HG03565 (cell line): ENCODE results near the gene TRHDE.
"Not testable (repeated sequence)": the region's sequence is repeated elsewhere in the genome, so short reads cannot be mapped to it uniquely, and the experiment has no call there.

Experiments used
- ATAC-seq: cut with Tn5 transposase; IDR thresholded peaks from one replicate; pipeline ENCODE4 v1.9.1; 2021; ENCODE audit warnings: mild to moderate bottlenecking, moderate library complexity; ENCODE audit not compliant: unreplicated experiment

The TRHDE gene

GRCh38 chr12:72586456-72586855 lies 314.3 kb downstream of the TRHDE start:
- no peak for ATAC-seq

- no peak for ATAC-seq
Observed at GRCh38 chr12:72602581-72602980, 330.4 kb downstream of the TRHDE start.

DNA sequence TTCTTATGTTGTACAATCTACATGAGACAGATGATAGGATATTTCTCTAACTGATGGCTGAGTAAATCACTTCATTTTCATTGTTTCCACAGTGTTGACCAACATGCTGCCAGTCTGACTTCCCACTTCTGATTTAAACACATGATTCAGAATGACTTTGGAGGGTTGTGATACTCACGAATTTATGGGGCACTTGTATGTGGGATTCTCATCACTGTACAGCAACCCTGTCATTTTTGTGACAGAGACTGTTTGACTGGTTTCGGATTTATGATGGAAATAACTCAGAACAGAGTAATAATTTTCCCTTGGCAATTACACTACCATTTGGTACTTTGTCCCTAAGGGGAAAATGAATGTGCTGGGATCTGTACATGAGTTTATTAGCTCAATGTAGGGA lies 333.8 kb downstream of the TRHDE start:
- no peak for ATAC-seq

DNA sequence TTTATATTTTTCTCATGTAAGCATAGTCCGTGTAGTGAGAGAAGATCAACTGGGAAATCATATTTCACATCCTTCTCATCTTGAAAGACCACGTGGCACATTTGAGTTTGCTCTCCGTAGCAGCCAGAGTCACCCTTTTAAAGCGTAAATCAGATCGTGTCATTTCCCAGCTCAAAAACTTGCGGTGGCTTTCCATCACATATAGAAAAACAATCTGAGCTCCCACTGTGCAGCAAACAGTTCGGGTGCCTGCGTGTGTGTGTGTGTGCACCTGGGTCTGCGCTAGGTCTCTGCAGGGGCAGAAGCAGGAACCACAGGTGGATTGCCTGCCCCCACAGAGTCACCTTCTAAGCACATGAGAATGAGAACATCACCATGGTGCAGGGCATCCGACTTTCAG lies 338.2 kb downstream of the TRHDE start:
- ATAC-seq, result no peak

GRCh38 chr12:72610854-72611358 lies 338.7 kb downstream of the TRHDE start:
- no peak for ATAC-seq

DNA sequence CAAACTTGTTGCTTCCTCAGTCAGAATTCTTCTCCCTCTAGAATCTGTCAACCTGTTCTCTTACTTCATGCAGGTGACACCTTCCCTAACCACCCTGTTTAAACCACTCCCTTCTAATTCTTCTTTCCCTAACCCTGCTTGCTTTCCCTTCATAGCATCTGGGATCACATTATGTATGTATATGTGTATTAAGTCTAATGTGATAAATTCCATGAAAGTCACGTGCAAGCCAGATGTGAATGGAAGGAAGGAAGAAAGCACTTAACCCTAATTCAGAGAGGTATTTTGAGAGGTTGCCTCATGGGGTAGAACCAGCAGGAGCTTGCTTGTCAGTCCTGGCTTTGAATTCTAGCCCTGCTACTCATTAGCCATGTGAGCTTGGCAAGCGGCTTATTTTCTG lies 340.0 kb downstream of the TRHDE start:
- no peak for ATAC-seq

DNA sequence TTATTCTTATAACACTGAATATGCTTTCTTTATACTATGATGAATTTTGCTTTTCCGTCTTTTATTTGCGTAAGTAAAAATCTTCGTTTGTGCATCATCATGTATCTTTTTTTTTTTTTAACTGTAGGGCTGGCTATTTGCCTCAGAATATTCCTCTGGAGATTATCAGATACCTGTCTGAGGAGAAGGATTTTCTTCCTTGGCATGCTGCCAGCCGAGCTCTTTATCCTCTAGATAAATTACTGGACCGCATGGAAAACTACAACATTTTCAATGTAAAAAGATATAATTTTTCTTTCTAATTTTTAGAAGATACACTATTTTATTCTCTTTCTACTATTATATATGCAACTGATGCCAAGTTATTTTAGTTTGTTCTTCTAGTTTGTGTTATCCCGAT lies 346.6 kb downstream of the TRHDE start:
- ATAC-seq, result no peak

DNA sequence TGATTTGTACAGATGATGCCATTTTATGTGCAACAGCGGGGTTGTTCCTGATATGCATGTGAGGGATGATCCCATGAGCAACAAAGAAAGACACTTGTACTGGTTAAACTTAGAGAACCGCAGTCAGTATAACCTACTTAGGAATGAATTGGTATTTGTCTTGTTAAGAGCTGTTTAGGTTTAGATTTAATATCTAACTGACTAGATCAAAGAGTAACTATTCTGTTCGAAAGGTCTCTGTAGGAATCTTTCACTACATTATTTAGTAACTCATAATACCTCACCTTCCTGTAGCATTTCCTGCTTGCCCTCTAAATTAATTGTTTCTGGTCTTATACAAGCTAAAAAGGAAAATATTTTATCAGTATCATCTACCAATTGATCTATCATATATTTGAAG lies 350.4 kb downstream of the TRHDE start:
- ATAC-seq, result peak; percentile 48

GRCh38 chr12:72631926-72632685 lies 359.9 kb downstream of the TRHDE start:
- no peak for ATAC-seq

GRCh38 chr12:72642706-72643105 lies 370.5 kb downstream of the TRHDE start:
- no peak for ATAC-seq

GRCh38 chr12:72647139-72647538 lies 375.0 kb downstream of the TRHDE start:
- ATAC-seq, result peak; percentile 73

DNA sequence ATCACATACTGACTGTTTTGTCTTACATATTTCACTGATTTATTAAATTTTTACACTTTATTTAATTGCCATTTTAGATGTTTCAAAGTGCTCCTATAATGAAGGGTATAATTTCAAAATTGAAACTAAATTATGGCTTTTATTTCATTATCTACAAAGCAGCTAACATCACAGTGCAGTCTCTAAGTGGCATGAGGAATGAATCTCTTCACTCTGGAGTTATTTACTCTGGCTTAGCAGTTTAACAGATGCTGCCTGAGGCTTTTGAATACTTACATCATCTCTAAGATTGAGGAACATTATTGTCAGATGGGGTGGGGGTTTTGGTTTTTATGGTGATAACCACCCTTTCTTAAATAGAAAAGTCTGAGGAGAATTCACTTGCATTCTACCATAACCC lies 386.4 kb downstream of the TRHDE start:
- ATAC-seq, result no peak

DNA sequence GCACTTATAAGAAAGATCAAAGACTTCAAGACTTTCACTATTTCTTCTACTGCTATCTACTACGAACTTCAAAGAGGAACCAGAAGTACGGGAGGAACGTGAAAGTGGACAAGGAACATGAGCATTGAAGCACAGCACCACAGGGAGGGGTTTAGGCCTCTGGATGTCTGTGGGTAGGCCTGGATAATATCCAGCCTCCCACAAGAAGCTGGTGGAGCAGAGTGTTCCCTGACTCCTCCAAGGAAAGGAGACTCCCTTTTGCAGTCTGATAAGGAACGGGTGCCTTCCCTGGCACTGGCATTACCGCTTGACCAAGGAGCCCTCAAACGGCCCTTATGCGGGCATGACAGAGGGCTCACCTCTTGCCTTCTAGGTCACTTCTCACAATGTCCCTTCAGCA lies 388.0 kb downstream of the TRHDE start:
- not testable (repeated sequence) for ATAC-seq

GRCh38 chr12:72673853-72674252 lies 401.7 kb downstream of the TRHDE start:
- ATAC-seq, result peak; percentile 75

GRCh38 chr12:72676556-72676955 lies 404.4 kb downstream of the TRHDE start:
- no peak for ATAC-seq

DNA sequence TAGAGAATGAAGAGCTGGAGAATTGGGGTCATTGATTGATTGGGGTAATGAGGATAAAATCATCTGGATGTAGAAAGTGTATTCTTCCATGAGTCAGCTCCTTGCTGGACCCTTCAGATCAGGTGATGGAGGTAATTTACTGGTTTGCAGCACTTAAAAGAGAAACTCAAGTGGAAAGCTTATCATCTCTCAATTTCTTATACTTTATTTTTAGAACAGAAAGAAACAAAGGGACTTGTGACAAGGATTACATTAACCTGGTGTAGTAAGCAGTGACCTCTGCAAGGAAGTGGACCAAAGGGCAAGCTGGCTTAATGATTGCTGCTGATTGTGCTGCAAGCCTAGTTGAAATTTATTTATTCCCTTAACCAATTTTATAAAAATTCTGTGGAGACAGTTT lies 405.0 kb downstream of the TRHDE start:
- ATAC-seq, result no peak

DNA sequence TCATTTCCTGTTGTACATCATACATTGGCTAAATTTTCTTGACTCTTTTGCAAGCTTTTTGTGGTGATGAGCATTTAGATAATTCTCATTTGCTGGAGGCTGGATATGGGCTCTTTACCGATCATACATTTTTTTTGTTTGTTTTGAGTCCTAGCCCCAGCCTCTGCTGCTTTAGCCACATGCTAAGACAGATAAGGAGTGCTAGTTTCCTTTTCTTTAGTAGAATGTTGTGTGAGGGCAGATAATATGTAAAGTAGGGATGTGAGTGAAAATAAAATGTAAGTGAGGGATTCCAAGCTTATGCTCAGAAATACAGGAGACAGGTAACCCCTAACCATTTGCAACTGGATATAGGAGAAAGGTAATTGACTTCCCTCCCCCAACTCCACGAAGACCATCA lies 405.7 kb downstream of the TRHDE start:
- no peak for ATAC-seq

GRCh38 chr12:72679147-72679757 lies 407.1 kb downstream of the TRHDE start:
- ATAC-seq, result no peak

GRCh38 chr12:72681028-72681427 lies 408.9 kb downstream of the TRHDE start:
- no peak for ATAC-seq

GRCh38 chr12:72684491-72684890 lies 412.3 kb downstream of the TRHDE start:
- no peak for ATAC-seq

DNA sequence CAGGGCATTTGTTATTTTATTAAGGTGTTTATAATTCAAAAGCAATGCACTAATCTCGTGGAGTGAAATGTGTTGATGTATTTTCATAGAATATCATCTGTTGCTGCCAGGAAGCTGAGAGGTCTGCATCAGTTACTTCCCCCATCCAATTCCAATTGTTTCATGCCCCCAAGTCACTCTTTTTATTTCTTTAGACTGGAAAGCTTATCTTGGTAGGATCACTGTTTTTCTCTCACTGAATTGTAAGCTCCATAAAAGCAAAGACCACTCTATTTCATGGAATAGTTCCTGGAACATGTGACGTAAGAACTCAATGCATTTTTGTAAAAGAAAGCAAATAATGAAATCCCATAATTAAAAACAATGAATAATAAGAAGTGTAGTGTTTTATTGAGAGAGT lies 420.2 kb downstream of the TRHDE start:
- no peak for ATAC-seq

DNA sequence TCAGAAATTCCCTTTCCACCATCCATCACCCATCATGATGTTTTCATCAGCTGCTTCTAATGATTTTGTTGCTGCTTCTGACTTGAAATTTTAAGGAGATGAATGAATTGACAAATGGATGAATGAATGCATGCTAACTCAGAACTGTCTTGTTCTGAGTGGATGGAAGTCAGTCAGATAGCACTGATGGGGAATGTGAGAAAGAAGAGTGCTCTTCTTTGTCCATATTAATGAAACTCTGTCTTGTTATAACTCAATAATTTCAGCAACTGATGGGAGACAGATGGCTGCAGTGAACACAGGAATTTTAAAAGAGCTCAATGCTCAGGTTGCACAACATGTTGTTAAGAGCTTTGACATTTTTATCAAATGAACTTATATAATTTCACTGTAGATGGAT lies 422.0 kb downstream of the TRHDE start:
- ATAC-seq, result no peak

- no peak for ATAC-seq
Observed at GRCh38 chr12:72699362-72699761, 427.2 kb downstream of the TRHDE start.
